HepG2 (cell line): ENCODE data around the gene PAFAH1B2. TPM values are rescaled to one million over a fixed set of nuclear protein-coding genes. Genes with fewer than 3 reads are reported as not detected.
A peak's percentile ranks its signal among the peaks of the same experiment; 100 is the strongest.

ENCODE experiments used
- AHR ChIP-seq: IDR thresholded peaks from 2 replicates; pipeline ENCODE4 v1.6.1; 2018; ENCODE audit warnings: missing genetic modification reagents, missing compliant biosample characterization
- ARID4A ChIP-seq: sonication (generic); formaldehyde crosslinking; IDR thresholded peaks from 2 replicates; pipeline ENCODE4 v1.5.0; 2020; ENCODE audit warnings: mild to moderate bottlenecking, missing genetic modification reagents, borderline replicate concordance
- BORCS8-MEF2B ChIP-seq: sonication (generic); formaldehyde crosslinking; IDR thresholded peaks from 2 replicates; pipeline ENCODE4 v1.8.0; 2022; ENCODE audit warnings: mild to moderate bottlenecking, missing genetic modification reagents
- CTCF ChIP-seq: sonication (generic); formaldehyde crosslinking; IDR thresholded peaks from 2 replicates; pipeline ENCODE4 v1.5.0; 2020; ENCODE audit warnings: mild to moderate bottlenecking, missing genetic modification reagents, moderate library complexity
- HOMEZ ChIP-seq: IDR thresholded peaks from 2 replicates; pipeline ENCODE4 v1.6.1; 2016; ENCODE audit warnings: low read depth
- KDM2A ChIP-seq: sonication (generic); formaldehyde crosslinking; IDR thresholded peaks from 2 replicates; pipeline ENCODE4 v1.4.0; 2020; ENCODE audit warnings: low read depth, missing genetic modification reagents, borderline replicate concordance
- MAX ChIP-seq: IDR thresholded peaks from 2 replicates; pipeline ENCODE4 v1.6.1; 2012; ENCODE audit warnings: inconsistent platforms
- NFKB2 ChIP-seq: sonication (generic); formaldehyde crosslinking; IDR thresholded peaks from 2 replicates; pipeline ENCODE4 v1.4.0; 2020; ENCODE audit warnings: missing genetic modification reagents, borderline replicate concordance
- NFKBIZ ChIP-seq: IDR thresholded peaks from 2 replicates; pipeline ENCODE4 v1.6.1; 2018; ENCODE audit warnings: missing genetic modification reagents, missing compliant biosample characterization
- RELA ChIP-seq: sonication (generic); formaldehyde crosslinking; IDR thresholded peaks from 2 replicates; pipeline ENCODE4 v1.4.0; 2020; ENCODE audit warnings: missing genetic modification reagents
- SYNCRIP ChIP-seq: fragments of 200-400 bp; formaldehyde crosslinking; IDR thresholded peaks from 2 replicates; pipeline ENCODE4 v1.6.1; 2018; ENCODE audit warnings: mild to moderate bottlenecking, low read depth, low read length; ENCODE audit not compliant: insufficient read depth
- USF2 ChIP-seq, 2 experiments: sonication (generic) in 1 of 2; formaldehyde crosslinking in 1 of 2; IDR thresholded peaks; 2 replicates each; pipeline versions ENCODE4 v1.5.1 to v1.6.1; 2011 to 2020; ENCODE audit warnings: borderline replicate concordance in 1 of 2, low read depth in 1 of 2, low read length in 1 of 2, mild to moderate bottlenecking in 1 of 2, missing genetic modification reagents in 1 of 2, moderate library complexity in 1 of 2
- ZBTB38 ChIP-seq: sonication (generic); formaldehyde crosslinking; IDR thresholded peaks from 2 replicates; pipeline ENCODE4 v1.5.1; 2020; ENCODE audit warnings: mild to moderate bottlenecking, missing genetic modification reagents
- ZFP37 ChIP-seq: sonication (generic); formaldehyde crosslinking; IDR thresholded peaks from 2 replicates; pipeline ENCODE4 v1.4.0; 2020; ENCODE audit warnings: missing genetic modification reagents, borderline replicate concordance
- ZFY ChIP-seq: sonication (generic); formaldehyde crosslinking; IDR thresholded peaks from 2 replicates; pipeline ENCODE4 v1.4.0; 2020; ENCODE audit warnings: missing genetic modification reagents
- ZNF230 ChIP-seq: sonication (generic); formaldehyde crosslinking; IDR thresholded peaks from 2 replicates; pipeline ENCODE4 v1.4.0; 2020; ENCODE audit warnings: mild to moderate bottlenecking, missing genetic modification reagents
- ZNF766 ChIP-seq: sonication (generic); formaldehyde crosslinking; IDR thresholded peaks from 2 replicates; pipeline ENCODE4 v1.5.0; 2020; ENCODE audit warnings: missing genetic modification reagents, borderline replicate concordance
- polyA plus RNA-seq, 8 experiments: library from polyadenylated mRNA; depleted of rRNA in 3 of 8; stranded (reverse) in 7 of 8; unstranded in 1 of 8; fragments of >200 nt; fragmentation: Illumina TruSeq in 4 of 8; extraction: Trizol in 4 of 8; gene quantifications; 2 replicates each; pipeline versions ENCODE4 v1.2.1 to v1.2.3, GENCODE V29; 2011 to 2016; ENCODE audit warnings: low read depth in 4 of 8, missing spikeins in 1 of 8, mixed read lengths in 1 of 8; ENCODE audit not compliant: insufficient read depth in 1 of 8
- total RNA-seq, 5 experiments: library from RNA; depleted of rRNA; stranded (reverse); fragments of >200 nt; fragmentation: Illumina TruSeq; extraction: Trizol; gene quantifications; 2 replicates each; pipeline ENCODE4 v1.2.3, GENCODE V29; 2016; ENCODE audit warnings: low read depth in 1 of 5

The PAFAH1B2 gene
- total and polyA plus RNA-seq, 2 of the 13 experiments (the other 11 are each of a cell fraction or from before 2014, with no cell fraction given) = 28.8 to 104 TPM

GRCh38 chr11:117180661-117181585 is 36.8 kb downstream of the PAFAH1B2 start (continued):
- no peak for TF ChIP-seq ZNF766
- TF ChIP-seq KDM2A (CRISPR knock-in tag) = 0 out of 2 replicates have a peak, but pooled peaks have one; percentile 61
- TF ChIP-seq MAX = peak; percentile 77
- TF ChIP-seq AHR = no peak
- 0 out of 2 replicates have a peak, but pooled peaks have one; percentile 15 for TF ChIP-seq BORCS8-MEF2B
- TF ChIP-seq ZNF230 = 0 out of 2 replicates have a peak, but pooled peaks have one; percentile 39
- peak; percentile 88 for TF ChIP-seq CTCF (CRISPR knock-in tag)
- 0 out of 2 replicates have a peak, but pooled peaks have one; percentile 18 for TF ChIP-seq USF2 (IDR thresholded peaks at IDR 0.05; ENCODE audit: low read depth, low read length)
- TF ChIP-seq USF2 (CRISPR knock-in tag; IDR thresholded peaks at IDR 0.05; ENCODE audit: borderline replicate concordance) = peak; percentile 9; the same call in 1 of the 2 replicates
- peak; percentile 35; the same call in 1 of the 2 replicates for TF ChIP-seq ZFY (CRISPR knock-in tag)
- TF ChIP-seq SYNCRIP = no peak
- peak; percentile 44; the same call in 1 of the 2 replicates for TF ChIP-seq ZBTB38 (CRISPR knock-in tag)
- TF ChIP-seq RELA = no peak
- no peak for TF ChIP-seq ZFP37
- peak; percentile 26; the same call in 1 of the 2 replicates for TF ChIP-seq ARID4A (CRISPR knock-in tag)
- TF ChIP-seq NFKB2 (CRISPR knock-in tag) = no peak; the same call in 1 of the 2 replicates
- no peak for TF ChIP-seq HOMEZ (CRISPR knock-in tag)
- TF ChIP-seq NFKBIZ = no peak
